ENCODE measurements around the gene MANSC4. TPM values are rescaled to one million over a fixed set of nuclear protein-coding genes. Genes with fewer than 3 reads are reported as not detected.

MANSC4 gene
- total and polyA plus RNA-seq, 2 of the 13 experiments (the other 11 are each of a cell fraction or from before 2014, with no cell fraction given) = not detected

GRCh38 chr12:27732281-27732680 is 47.8 kb downstream of the MANSC4 start:
- ATAC-seq (peak; percentile 92), FAIRE-seq (peak; percentile 37), DNase-seq (ENCODE audit: low spot score) (peak; percentile 39)
- Histone ChIP-seq H4K20me1 (ENCODE audit: insufficient read depth, low read length) (peaks cover 7% of the 10 kb centered on the region; the same call in 1 of the 2 replicates), H3K79me2 (ENCODE audit: insufficient read depth, low read length) (peaks cover 2% of the 10 kb centered on the region), H3K27me3 (ENCODE audit: control insufficient read depth in 1 of 2, insufficient read depth in 2 of 2, low read length in 2 of 2) (no peaks in the 10 kb centered on the region), H3K4me1 (ENCODE audit: insufficient read depth, low read length) (no peaks in the 10 kb centered on the region), H3K4me2 (ENCODE audit: low read depth, low read length) (no peak overlapping the region), H3K9me3 (ENCODE audit: low read length) (no peaks in the 10 kb centered on the region), H3K9ac (ENCODE audit: insufficient read depth, low read depth, low read length) (no peak overlapping the region), H3K4me3 (replicated peaks in 1 of 3; ENCODE audit: insufficient read depth in 1 of 3, low read depth in 2 of 3, low read length in 3 of 3) (no peak overlapping the region), H3K36me3 (replicated peaks in 1 of 2; ENCODE audit: control insufficient read depth in 1 of 2, insufficient read depth in 2 of 2, low read length in 2 of 2) (peaks cover 10 to 48% of the 10 kb centered on the region in 2 experiments), H3K27ac (ENCODE audit: extremely low read length, insufficient read depth, low read length) (no peak overlapping the region), H2AFZ (ENCODE audit: low read length) (no peak overlapping the region)
- peak; percentile 44; the same call in 1 of the 2 replicates for TF ChIP-seq STAG1 (CRISPR knock-in tag; IDR thresholded peaks at IDR 0.05)
- no peak for TF ChIP-seq RXRA (CRISPR knock-in tag; IDR thresholded peaks at IDR 0.05)
- no peak for TF ChIP-seq THAP7 (CRISPR knock-in tag; IDR thresholded peaks at IDR 0.05)
- TF ChIP-seq GATAD1 (CRISPR knock-in tag; IDR thresholded peaks at IDR 0.05) = no peak
- no peak for TF ChIP-seq ZBTB37 (CRISPR knock-in tag; IDR thresholded peaks at IDR 0.05)
- TF ChIP-seq FUBP1 (CRISPR knock-in tag; IDR thresholded peaks at IDR 0.05; ENCODE audit: borderline replicate concordance) = no peak
- TF ChIP-seq MYNN (CRISPR knock-in tag; IDR thresholded peaks at IDR 0.05; ENCODE audit: low read depth) = no peak
- TF ChIP-seq ISX (CRISPR knock-in tag; conservative IDR thresholded peaks at IDR 0.05) = no peak
- TF ChIP-seq ZFP90 (CRISPR knock-in tag; IDR thresholded peaks at IDR 0.05; ENCODE audit: borderline replicate concordance) = no peak
- TF ChIP-seq ZNF577 (CRISPR knock-in tag; IDR thresholded peaks at IDR 0.05; ENCODE audit: borderline replicate concordance, low read depth) = no peak
- peak; percentile 22; the same call in 1 of the 2 replicates for TF ChIP-seq SMC3 (IDR thresholded peaks at IDR 0.05; ENCODE audit: low read length)
- no peak for TF ChIP-seq ISL2 (CRISPR knock-in tag; IDR thresholded peaks at IDR 0.05)
- peak; percentile 94 for TF ChIP-seq ESRRA (CRISPR knock-in tag; IDR thresholded peaks at IDR 0.05; ENCODE audit: low read depth)
- no peak for TF ChIP-seq CREB1 (IDR thresholded peaks at IDR 0.05)
- no peak for TF ChIP-seq CREB1 (CRISPR knock-in tag; IDR thresholded peaks at IDR 0.05)
- TF ChIP-seq SOX5 (CRISPR knock-in tag; IDR thresholded peaks at IDR 0.05; ENCODE audit: borderline replicate concordance) = no peak
- no peak for TF ChIP-seq KMT2A (CRISPR knock-in tag; IDR thresholded peaks at IDR 0.05)
- TF ChIP-seq CTCF (CRISPR knock-in tag; IDR thresholded peaks at IDR 0.05) = peak; percentile 62
- in situ Hi-C loops (cut with HindIII; ENCODE audit: extremely low pct_ligation_motif_present, low pct_unique_long_range_greater_than_20kb) = loop anchor here (10.0 to 25.0 kb wide), 2 partner anchors 213 to 430 kb away; no protein-coding TSS in a partner anchor
- ChIA-PET CTCF (ENCODE audit: low intra/inter-chr PET ratio, low total read pairs) (interaction anchor here (0.8 to 2.3 kb wide), 5 partner anchors 28 to 440 kb away, joined by 4 to 21 read pairs (median 10); no protein-coding TSS in a partner anchor), POLR2A (no interaction called here)
- no TSS peak for BruUV-seq (replicated peaks)
- WGBS (ENCODE audit: low lambda C conversion rate) = 67% methylated on average over 2 of the region's 2 CpGs
- intact Hi-C loops (cut with micrococcal nuclease; ENCODE audit: unreplicated experiment) = loop anchor here (2.0 to 10.0 kb wide), 3 partner anchors 21 to 1263 kb away; partner anchors contain the start of gene MRPS35
